ENCODE measurements around the gene DGKB. TPM values are rescaled to one million over a fixed set of nuclear protein-coding genes. Genes with fewer than 3 reads are reported as not detected.

Gene DGKB
- total and polyA plus RNA-seq, 9 donors = under 0.01 to 1.3 (median 0.28) TPM; not detected in 2

DNA sequence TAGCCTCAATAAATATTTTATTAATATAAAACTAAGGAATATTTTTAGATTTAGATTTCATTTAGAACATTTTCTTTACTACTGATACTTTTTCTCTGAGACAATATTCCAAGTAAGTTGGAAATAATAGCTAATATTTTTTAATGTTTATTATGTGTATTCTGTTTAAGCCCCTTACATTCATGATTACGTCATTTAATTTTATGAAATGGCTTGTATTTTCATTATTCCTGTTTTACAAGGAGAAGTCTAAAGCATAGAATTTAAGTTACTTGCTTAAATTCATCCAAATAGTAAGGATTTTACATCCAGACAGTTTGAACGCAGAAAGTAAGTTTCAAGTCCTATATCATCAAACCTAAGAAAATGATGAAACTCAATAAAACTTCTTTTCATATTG is 6.1 kb downstream of the DGKB start:
- H3K4me1 ChIP-seq (ENCODE audit: insufficient read depth) = no peaks in the 10 kb centered on the region
- 92 to 96% (median 95%) methylated on average over 2 of the region's 2 CpGs for WGBS, 3 donors

DNA sequence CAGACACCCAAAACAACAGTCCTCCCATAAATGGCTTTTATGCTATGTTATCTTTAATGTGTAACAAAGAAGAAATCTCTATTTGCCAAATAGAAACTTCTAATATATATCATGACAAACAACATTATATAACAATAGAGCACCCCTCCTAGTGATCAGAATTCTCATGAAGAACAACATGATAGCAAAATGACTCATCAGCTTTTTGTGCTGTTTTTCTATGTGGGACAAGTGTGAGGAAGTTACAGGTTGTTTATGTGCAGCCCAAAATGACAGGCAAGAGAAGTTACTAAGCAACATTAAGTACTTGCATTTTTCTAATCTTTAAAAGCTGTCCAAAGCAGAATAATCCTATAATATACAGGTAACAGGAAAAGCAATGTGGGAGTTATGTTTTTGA is 7.7 kb downstream of the DGKB start:
- intact Hi-C loops (cut with DNase I) = no loop called here
- no peaks in the 10 kb centered on the region for H3K9me3 ChIP-seq

More for the DNA sequence above, 6.1 kb downstream of the DGKB start:
- Histone ChIP-seq H3K27me3 (no peaks in the 10 kb centered on the region), H3K9me3 (no peaks in the 10 kb centered on the region), H3K4me3 (no peak overlapping the region), H3K36me3 (no peaks in the 10 kb centered on the region), H3K27ac (no peak overlapping the region)
- no peak for DNase-seq
- no peak for TF ChIP-seq EP300 (IDR thresholded peaks at IDR 0.05)
- TF ChIP-seq, protein P1, sequence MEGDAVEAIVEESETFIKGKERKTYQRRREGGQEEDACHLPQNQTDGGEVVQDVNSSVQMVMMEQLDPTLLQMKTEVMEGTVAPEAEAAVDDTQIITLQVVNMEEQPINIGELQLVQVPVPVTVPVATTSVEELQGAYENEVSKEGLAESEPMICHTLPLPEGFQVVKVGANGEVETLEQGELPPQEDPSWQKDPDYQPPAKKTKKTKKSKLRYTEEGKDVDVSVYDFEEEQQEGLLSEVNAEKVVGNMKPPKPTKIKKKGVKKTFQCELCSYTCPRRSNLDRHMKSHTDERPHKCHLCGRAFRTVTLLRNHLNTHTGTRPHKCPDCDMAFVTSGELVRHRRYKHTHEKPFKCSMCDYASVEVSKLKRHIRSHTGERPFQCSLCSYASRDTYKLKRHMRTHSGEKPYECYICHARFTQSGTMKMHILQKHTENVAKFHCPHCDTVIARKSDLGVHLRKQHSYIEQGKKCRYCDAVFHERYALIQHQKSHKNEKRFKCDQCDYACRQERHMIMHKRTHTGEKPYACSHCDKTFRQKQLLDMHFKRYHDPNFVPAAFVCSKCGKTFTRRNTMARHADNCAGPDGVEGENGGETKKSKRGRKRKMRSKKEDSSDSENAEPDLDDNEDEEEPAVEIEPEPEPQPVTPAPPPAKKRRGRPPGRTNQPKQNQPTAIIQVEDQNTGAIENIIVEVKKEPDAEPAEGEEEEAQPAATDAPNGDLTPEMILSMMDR (IDR thresholded peaks at IDR 0.05) = no peak
- no peak for TF ChIP-seq POLR2A (IDR thresholded peaks at IDR 0.05)
- intact Hi-C loops (cut with DNase I) = no loop called here

DNA sequence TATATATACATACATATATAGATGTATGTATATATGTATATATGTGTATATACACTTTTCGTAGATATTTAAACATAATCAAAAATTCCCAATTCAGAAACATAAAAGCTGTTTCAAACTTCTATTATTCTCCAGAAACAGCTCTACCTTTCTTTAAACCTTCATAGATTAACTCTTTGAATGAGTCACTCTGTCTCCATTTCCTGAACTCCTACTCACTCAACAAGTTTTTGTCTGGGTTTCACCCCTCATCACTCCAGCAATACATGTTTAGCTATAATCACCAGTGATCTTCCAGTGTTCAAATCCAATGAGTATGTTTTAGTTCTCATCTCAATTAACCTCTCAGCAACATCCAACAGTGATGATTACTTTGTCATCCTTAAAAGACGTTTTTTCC is 9.6 kb downstream of the DGKB start:
- Histone ChIP-seq H3K36me3 (no peaks in the 10 kb centered on the region), H3K4me1 (ENCODE audit: insufficient read depth) (no peaks in the 10 kb centered on the region), H3K27me3 (no peaks in the 10 kb centered on the region), H3K27ac (no peak overlapping the region), H3K4me3 (no peak overlapping the region), H3K9me3 (no peaks in the 10 kb centered on the region)
- WGBS, 3 donors = 64 to 68% (median 64%) methylated on average over 2 of the region's 2 CpGs
- TF ChIP-seq EP300 (IDR thresholded peaks at IDR 0.05) = no peak
- TF ChIP-seq POLR2A (IDR thresholded peaks at IDR 0.05) = no peak
- TF ChIP-seq, protein P1 (IDR thresholded peaks at IDR 0.05) = no peak
- DNase-seq = no peak
- intact Hi-C loops (cut with DNase I) = no loop called here

More for the DNA sequence above, 7.7 kb downstream of the DGKB start:
- H3K27ac ChIP-seq = no peak overlapping the region
- TF ChIP-seq EP300 (IDR thresholded peaks at IDR 0.05) = no peak
- TF ChIP-seq, protein P1 (IDR thresholded peaks at IDR 0.05) = no peak
- no peak for TF ChIP-seq POLR2A (IDR thresholded peaks at IDR 0.05)
- H3K4me1 ChIP-seq (ENCODE audit: insufficient read depth) = no peaks in the 10 kb centered on the region
- DNase-seq = no peak
- H3K36me3 ChIP-seq = no peaks in the 10 kb centered on the region
- H3K27me3 ChIP-seq = no peaks in the 10 kb centered on the region
- H3K4me3 ChIP-seq = no peak overlapping the region

DNA sequence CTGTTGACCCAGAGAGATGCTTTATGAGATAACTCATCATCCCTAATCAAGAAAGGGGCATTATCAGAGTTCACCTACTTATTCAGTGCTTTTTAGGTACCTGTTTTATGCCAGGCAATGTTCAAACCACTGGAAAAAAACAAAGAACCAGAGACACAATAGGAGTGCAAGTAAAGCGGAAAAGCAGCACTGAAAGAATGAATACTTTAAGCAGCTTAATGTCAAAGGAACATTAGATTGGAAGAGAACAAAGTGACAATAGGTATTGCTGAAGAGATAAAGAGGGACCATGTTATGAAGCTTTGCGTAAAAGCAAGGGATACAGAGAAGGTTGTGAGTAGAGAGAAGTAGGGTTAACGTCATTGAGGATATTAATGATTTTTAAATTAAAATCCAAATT is 11.3 kb downstream of the DGKB start:
- H3K9me3 ChIP-seq = no peaks in the 10 kb centered on the region
- no peak overlapping the region for H3K4me3 ChIP-seq
- no peaks in the 10 kb centered on the region for H3K27me3 ChIP-seq
- no peak for DNase-seq
- TF ChIP-seq, protein P1 (IDR thresholded peaks at IDR 0.05) = no peak
- TF ChIP-seq EP300 (IDR thresholded peaks at IDR 0.05) = no peak
- 93 to 97% (median 95%) methylated on average over 3 of the region's 3 CpGs for WGBS, 3 donors
- H3K36me3 ChIP-seq = no peaks in the 10 kb centered on the region
- H3K4me1 ChIP-seq (ENCODE audit: insufficient read depth) = no peaks in the 10 kb centered on the region
- no peak overlapping the region for H3K27ac ChIP-seq
- intact Hi-C loops (cut with DNase I) = no loop called here

DNA sequence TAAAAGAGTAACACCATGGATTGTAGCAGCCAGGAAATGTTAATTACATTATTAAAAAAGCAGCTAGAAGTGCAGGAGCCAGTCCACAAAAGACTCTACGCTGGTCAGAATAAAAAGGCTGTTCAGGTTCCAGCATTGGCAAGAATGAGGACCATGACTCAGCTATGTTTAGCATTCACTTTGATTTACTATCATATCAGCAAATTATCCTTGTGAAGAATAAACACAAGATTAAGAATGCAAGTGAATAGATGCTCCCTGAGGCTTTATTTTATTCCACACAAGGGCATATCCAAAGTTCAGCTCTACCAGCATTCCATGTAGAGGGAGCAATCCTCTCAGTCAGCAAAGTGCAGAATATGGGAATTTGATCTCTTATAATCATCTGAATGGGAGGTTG is 13.6 kb downstream of the DGKB start:
- Histone ChIP-seq H3K9me3 (no peaks in the 10 kb centered on the region), H3K36me3 (no peaks in the 10 kb centered on the region), H3K27ac (no peak overlapping the region), H3K4me1 (ENCODE audit: insufficient read depth) (no peaks in the 10 kb centered on the region), H3K27me3 (no peaks in the 10 kb centered on the region), H3K4me3 (no peak overlapping the region)
- intact Hi-C loops (cut with DNase I) = no loop called here
- WGBS, 3 donors = 45 to 60% (median 49%) methylated on average over 1 of the region's 1 CpG
- TF ChIP-seq, protein P1 (IDR thresholded peaks at IDR 0.05) = no peak
- TF ChIP-seq EP300 (IDR thresholded peaks at IDR 0.05) (no peak), POLR2A (IDR thresholded peaks at IDR 0.05) (no peak)
- no peak for DNase-seq

Measured in ovary (tissue), 9 donors.